Astrocyte of the cerebellum (primary cell): ENCODE results near the gene EMSY.
"Not testable (repeated sequence)": the region's sequence is repeated elsewhere in the genome, so short reads cannot be mapped to it uniquely, and the experiment has no call there.

Experiments
- DNase-seq: peaks from one replicate; pipeline ENCODE4 v3.0.0-alpha.2; 2011; ENCODE audit warnings: low read depth
- H3K4me3 ChIP-seq: 2 replicates; pipeline ENCODE4 v1.5.1; 2011; ENCODE audit warnings: mild to moderate bottlenecking, low read depth, low read length, moderate library complexity
- CTCF ChIP-seq: IDR thresholded peaks from 2 replicates; pipeline ENCODE4 v1.5.1; 2012; ENCODE audit warnings: low read length, low read depth, moderate library complexity, mild to moderate bottlenecking; ENCODE audit errors: missing control alignments
- in situ Hi-C: cut with HindIII; loops from 2 replicates; pipeline ENCODE4 v1.10.0; 2017; ENCODE audit warnings: low sequenced_read_pairs

The EMSY gene

GRCh38 chr11:76568621-76569020, 123.8 kb downstream of the EMSY start:
- in situ Hi-C loops = no loop called here
- DNase-seq = no peak
- TF ChIP-seq CTCF = no peak
- no peak overlapping the region for H3K4me3 ChIP-seq

- in situ Hi-C loops, DNase-seq, H3K4me3 ChIP-seq: not testable (repeated sequence)
Measured at GRCh38 chr11:76572181-76572875, 127.5 kb downstream of the EMSY start.

GRCh38 chr11:76574406-76574805, 129.6 kb downstream of the EMSY start:
- no peak for TF ChIP-seq CTCF
- H3K4me3 ChIP-seq = no peak overlapping the region
- DNase-seq = no peak
- in situ Hi-C loops = no loop called here

GRCh38 chr11:76574879-76575278, 130.1 kb downstream of the EMSY start:
- TF ChIP-seq CTCF = no peak
- no peak for DNase-seq
- H3K4me3 ChIP-seq = no peak overlapping the region
- in situ Hi-C loops = no loop called here

GRCh38 chr11:76577226-76577920, 132.6 kb downstream of the EMSY start:
- no peak for TF ChIP-seq CTCF
- DNase-seq = no peak
- in situ Hi-C loops = no loop called here

GRCh38 chr11:76577921-76578653, 133.3 kb downstream of the EMSY start:
- no peak for DNase-seq
- TF ChIP-seq CTCF = no peak
- in situ Hi-C loops = no loop called here
- H3K4me3 ChIP-seq = no peak overlapping the region

More at GRCh38 chr11:76577226-76577920, 132.6 kb downstream of the EMSY start:
- no peak overlapping the region for H3K4me3 ChIP-seq
